Fibroblast of lung (primary cell): ENCODE measurements around the gene UBL3. TPM values are rescaled to one million over a fixed set of nuclear protein-coding genes. Genes with fewer than 3 reads are reported as not detected.

Experiments used
- DNase-seq, 2 donors: peaks; one replicate each; pipeline versions ENCODE4 v3.0.0 to v3.0.0-alpha.2; 2010; ENCODE audit warnings: low read depth in 2 of 2
- H2AFZ ChIP-seq: 2 replicates; pipeline ENCODE4 v1.5.1; 2012; ENCODE audit warnings: low read length, control low read depth, inconsistent platforms
- H3K27ac ChIP-seq: 2 replicates; pipeline ENCODE4 v1.5.1; 2011; ENCODE audit warnings: low read length, control low read depth; ENCODE audit not compliant: insufficient read depth
- H3K27me3 ChIP-seq: 2 replicates; pipeline ENCODE4 v1.5.1; 2011; ENCODE audit warnings: mild to moderate bottlenecking, low read length; ENCODE audit not compliant: control insufficient read depth, insufficient read depth
- H3K36me3 ChIP-seq: 2 replicates; pipeline ENCODE4 v1.5.1; 2011; ENCODE audit warnings: low read length; ENCODE audit not compliant: control insufficient read depth, insufficient read depth
- H3K4me1 ChIP-seq: 2 replicates; pipeline ENCODE4 v1.5.1; 2011; ENCODE audit warnings: low read length; ENCODE audit not compliant: control insufficient read depth, insufficient read depth; ENCODE audit errors: extremely low read depth
- H3K4me2 ChIP-seq: 2 replicates; pipeline ENCODE4 v1.5.1; 2011; ENCODE audit warnings: low read length, control low read depth; ENCODE audit not compliant: insufficient read depth; ENCODE audit errors: extremely low read depth
- H3K4me3 ChIP-seq, 4 experiments: fragments of 200-600 bp in 1 of 4; sonication (generic) in 1 of 4; replicated peaks in 1 of 4; 2 replicates each; pipeline ENCODE4 v1.5.1; 2011 to 2016; ENCODE audit warnings: low read length in 4 of 4, low read depth in 3 of 4, mild to moderate bottlenecking in 3 of 4, control low read depth in 2 of 4, inconsistent platforms in 1 of 4, mixed read lengths in 1 of 4; ENCODE audit not compliant: insufficient read depth in 1 of 4; ENCODE audit errors: control extremely low read depth in 1 of 4
- H3K79me2 ChIP-seq: 2 replicates; pipeline ENCODE4 v1.5.1; 2012; ENCODE audit warnings: mild to moderate bottlenecking, low read length, inconsistent platforms; ENCODE audit not compliant: control insufficient read depth, insufficient read depth
- H3K9ac ChIP-seq: 2 replicates; pipeline ENCODE4 v1.5.1; 2011; ENCODE audit warnings: mild to moderate bottlenecking, low read length, control low read depth; ENCODE audit not compliant: insufficient read depth
- H3K9me3 ChIP-seq: 2 replicates; pipeline ENCODE4 v1.5.1; 2012; ENCODE audit warnings: low read depth, low read length; ENCODE audit not compliant: control insufficient read depth, insufficient read depth
- H4K20me1 ChIP-seq: 2 replicates; pipeline ENCODE4 v1.5.1; 2011; ENCODE audit warnings: low read length; ENCODE audit not compliant: control insufficient read depth, insufficient read depth; ENCODE audit errors: extremely low read depth
- EZH2 ChIP-seq: IDR thresholded peaks from 2 replicates; pipeline ENCODE4 v1.5.1; 2012; ENCODE audit warnings: low read length, control low read depth, mild to moderate bottlenecking; ENCODE audit errors: missing control alignments
- polyA plus RNA-seq, 2 donors: library from polyadenylated mRNA; depleted of rRNA in 1 of 2; stranded (reverse) in 1 of 2; unstranded in 1 of 2; fragments of >200 nt; gene quantifications; 2 replicates each; pipeline ENCODE4 v1.2.1, GENCODE V29; 2011 to 2012; ENCODE audit warnings: missing spikeins in 1 of 2
- total RNA-seq: library from RNA; depleted of rRNA; stranded (reverse); fragments of >200 nt; gene quantifications from 2 replicates; pipeline ENCODE4 v1.2.1, GENCODE V29; 2014
- TF ChIP-seq, protein P1 (sequence below), 2 donors: IDR thresholded peaks in 1 of 2; conservative IDR thresholded peaks in 1 of 2; 1 replicate in 1 of 2; 2 replicates in 1 of 2; pipeline ENCODE4 v1.5.1; 2011 to 2012; ENCODE audit warnings: low read length in 2 of 2, control low read depth in 1 of 2, inconsistent platforms in 1 of 2, low read depth in 1 of 2, mild to moderate bottlenecking in 1 of 2

UBL3 gene
- total and polyA plus RNA-seq, 2 donors (not counting 1 experiment from before 2014, with no cell fraction given) = 10.7 to 18.3 TPM

- no peaks in the 10 kb centered on the region for H3K36me3 ChIP-seq
- no peaks in the 10 kb centered on the region for H4K20me1 ChIP-seq
- no peak overlapping the region for H2AFZ ChIP-seq
- no peaks in the 10 kb centered on the region for H3K9me3 ChIP-seq
- H3K79me2 ChIP-seq = peaks cover 10% of the 10 kb centered on the region
- H3K4me1 ChIP-seq = no peaks in the 10 kb centered on the region
- TF ChIP-seq, protein P1, sequence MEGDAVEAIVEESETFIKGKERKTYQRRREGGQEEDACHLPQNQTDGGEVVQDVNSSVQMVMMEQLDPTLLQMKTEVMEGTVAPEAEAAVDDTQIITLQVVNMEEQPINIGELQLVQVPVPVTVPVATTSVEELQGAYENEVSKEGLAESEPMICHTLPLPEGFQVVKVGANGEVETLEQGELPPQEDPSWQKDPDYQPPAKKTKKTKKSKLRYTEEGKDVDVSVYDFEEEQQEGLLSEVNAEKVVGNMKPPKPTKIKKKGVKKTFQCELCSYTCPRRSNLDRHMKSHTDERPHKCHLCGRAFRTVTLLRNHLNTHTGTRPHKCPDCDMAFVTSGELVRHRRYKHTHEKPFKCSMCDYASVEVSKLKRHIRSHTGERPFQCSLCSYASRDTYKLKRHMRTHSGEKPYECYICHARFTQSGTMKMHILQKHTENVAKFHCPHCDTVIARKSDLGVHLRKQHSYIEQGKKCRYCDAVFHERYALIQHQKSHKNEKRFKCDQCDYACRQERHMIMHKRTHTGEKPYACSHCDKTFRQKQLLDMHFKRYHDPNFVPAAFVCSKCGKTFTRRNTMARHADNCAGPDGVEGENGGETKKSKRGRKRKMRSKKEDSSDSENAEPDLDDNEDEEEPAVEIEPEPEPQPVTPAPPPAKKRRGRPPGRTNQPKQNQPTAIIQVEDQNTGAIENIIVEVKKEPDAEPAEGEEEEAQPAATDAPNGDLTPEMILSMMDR (conservative IDR thresholded peaks at IDR 0.05 in 1 of 2, IDR thresholded peaks at IDR 0.05 in 1 of 2; ENCODE audit: low read depth in 1 of 2, low read length in 2 of 2) = no peak
- TF ChIP-seq EZH2 = no peak
- H3K9ac ChIP-seq = no peak overlapping the region
- H3K4me3 ChIP-seq = no peak overlapping the region
- peak in 1 of 2 donors; percentile 22 for DNase-seq
- peak overlapping the region; percentile 17 for H3K4me2 ChIP-seq
- no peaks in the 10 kb centered on the region for H3K27me3 ChIP-seq
- no peak overlapping the region for H3K27ac ChIP-seq
These were observed 32.6 kb downstream of the UBL3 start for GRCh38 chr13:29817604-29818378.

GRCh38 chr13:29816715-29817114 lies 33.7 kb downstream of the UBL3 start:
- no peaks in the 10 kb centered on the region for H3K27me3 ChIP-seq
- H3K9ac ChIP-seq = no peak overlapping the region
- TF ChIP-seq EZH2 = no peak
- TF ChIP-seq, protein P1 (conservative IDR thresholded peaks at IDR 0.05 in 1 of 2, IDR thresholded peaks at IDR 0.05 in 1 of 2; ENCODE audit: low read depth in 1 of 2, low read length in 2 of 2) = no peak
- no peak for DNase-seq
- H4K20me1 ChIP-seq = no peaks in the 10 kb centered on the region
- H3K27ac ChIP-seq = no peak overlapping the region
- H3K36me3 ChIP-seq = no peaks in the 10 kb centered on the region
- no peak overlapping the region for H2AFZ ChIP-seq
- no peaks in the 10 kb centered on the region for H3K9me3 ChIP-seq
- H3K4me1 ChIP-seq = no peaks in the 10 kb centered on the region
- no peak overlapping the region for H3K4me2 ChIP-seq
- H3K4me3 ChIP-seq = no peak overlapping the region
- H3K79me2 ChIP-seq = peaks cover 10% of the 10 kb centered on the region

GRCh38 chr13:29815336-29815735 lies 35.1 kb downstream of the UBL3 start:
- Histone ChIP-seq H3K4me3 (no peak overlapping the region), H3K4me2 (no peak overlapping the region), H3K9ac (no peak overlapping the region), H3K27me3 (no peaks in the 10 kb centered on the region), H2AFZ (no peak overlapping the region), H3K79me2 (peaks cover 12% of the 10 kb centered on the region), H4K20me1 (no peaks in the 10 kb centered on the region), H3K4me1 (no peaks in the 10 kb centered on the region), H3K9me3 (no peaks in the 10 kb centered on the region), H3K36me3 (no peaks in the 10 kb centered on the region), H3K27ac (no peak overlapping the region)
- DNase-seq = no peak
- TF ChIP-seq, protein P1 (conservative IDR thresholded peaks at IDR 0.05 in 1 of 2, IDR thresholded peaks at IDR 0.05 in 1 of 2; ENCODE audit: low read depth in 1 of 2, low read length in 2 of 2) = no peak
- no peak for TF ChIP-seq EZH2
